Prostate gland (tissue), 2 donors: Measurements from ENCODE around the gene HSD17B8.

ENCODE experiments used
- POLR2A ChIP-seq: fragments of 450-650 bp; IDR thresholded peaks from one replicate; pipeline ENCODE4 v1.6.1; 2016; ENCODE audit warnings: antibody characterized with exemption, mild to moderate bottlenecking
- POLR2AphosphoS5 ChIP-seq: sonication (generic); formaldehyde crosslinking; IDR thresholded peaks from one replicate; pipeline ENCODE4 v1.6.1; 2017; ENCODE audit warnings: antibody characterized with exemption
- TF ChIP-seq, protein P1 (sequence below), 4 experiments: fragments of 200-600 bp in 2 of 4; fragments of 450-650 bp in 2 of 4; sonication (generic) in 2 of 4; IDR thresholded peaks; 1 replicate in 3 of 4; 2 replicates in 1 of 4; pipeline ENCODE4 v1.5.1; 2016 to 2019; ENCODE audit warnings: antibody characterized with exemption in 4 of 4, mild to moderate bottlenecking in 2 of 4, moderate library complexity in 2 of 4

GRCh38 chr6:33187809-33188208 lies 16.6 kb upstream of the HSD17B8 start:
- TF ChIP-seq, protein P1, sequence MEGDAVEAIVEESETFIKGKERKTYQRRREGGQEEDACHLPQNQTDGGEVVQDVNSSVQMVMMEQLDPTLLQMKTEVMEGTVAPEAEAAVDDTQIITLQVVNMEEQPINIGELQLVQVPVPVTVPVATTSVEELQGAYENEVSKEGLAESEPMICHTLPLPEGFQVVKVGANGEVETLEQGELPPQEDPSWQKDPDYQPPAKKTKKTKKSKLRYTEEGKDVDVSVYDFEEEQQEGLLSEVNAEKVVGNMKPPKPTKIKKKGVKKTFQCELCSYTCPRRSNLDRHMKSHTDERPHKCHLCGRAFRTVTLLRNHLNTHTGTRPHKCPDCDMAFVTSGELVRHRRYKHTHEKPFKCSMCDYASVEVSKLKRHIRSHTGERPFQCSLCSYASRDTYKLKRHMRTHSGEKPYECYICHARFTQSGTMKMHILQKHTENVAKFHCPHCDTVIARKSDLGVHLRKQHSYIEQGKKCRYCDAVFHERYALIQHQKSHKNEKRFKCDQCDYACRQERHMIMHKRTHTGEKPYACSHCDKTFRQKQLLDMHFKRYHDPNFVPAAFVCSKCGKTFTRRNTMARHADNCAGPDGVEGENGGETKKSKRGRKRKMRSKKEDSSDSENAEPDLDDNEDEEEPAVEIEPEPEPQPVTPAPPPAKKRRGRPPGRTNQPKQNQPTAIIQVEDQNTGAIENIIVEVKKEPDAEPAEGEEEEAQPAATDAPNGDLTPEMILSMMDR (IDR thresholded peaks at IDR 0.05) = no peak
- no peak for TF ChIP-seq POLR2A
- no peak for TF ChIP-seq POLR2AphosphoS5
